ENCODE results near the gene MYL12B.

The MYL12B gene

DNA sequence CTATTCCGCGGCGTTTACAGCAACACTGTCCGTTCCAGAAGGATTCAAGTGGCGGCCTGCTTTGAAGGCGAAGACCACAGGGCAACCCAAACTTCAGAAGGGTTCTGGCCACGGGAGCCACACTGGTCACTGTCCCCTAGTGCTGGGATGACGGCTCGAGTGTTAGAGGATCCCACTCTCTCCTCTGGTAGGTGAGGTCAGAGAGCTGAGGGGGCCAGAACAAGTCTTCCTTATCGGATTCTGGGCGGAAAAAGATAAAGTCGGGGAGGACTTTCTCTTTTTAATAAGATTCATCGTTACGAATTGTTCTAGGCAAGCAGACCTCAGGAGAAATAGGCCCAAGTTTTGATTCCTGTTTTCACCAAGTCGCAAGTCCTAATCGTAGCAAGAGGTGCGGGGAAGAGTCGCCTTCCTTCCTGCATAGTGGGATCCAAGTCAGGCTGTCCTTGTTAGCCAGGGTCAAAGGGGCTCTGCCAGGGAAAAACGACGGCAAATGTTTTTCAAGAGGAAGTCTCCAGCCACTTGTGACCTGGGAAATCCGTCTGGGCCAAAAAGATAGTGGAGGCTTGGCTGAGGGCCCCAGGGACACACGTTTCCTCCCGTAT lies 15.2 kb upstream of the MYL12B start:
- TF ChIP-seq, protein P1, sequence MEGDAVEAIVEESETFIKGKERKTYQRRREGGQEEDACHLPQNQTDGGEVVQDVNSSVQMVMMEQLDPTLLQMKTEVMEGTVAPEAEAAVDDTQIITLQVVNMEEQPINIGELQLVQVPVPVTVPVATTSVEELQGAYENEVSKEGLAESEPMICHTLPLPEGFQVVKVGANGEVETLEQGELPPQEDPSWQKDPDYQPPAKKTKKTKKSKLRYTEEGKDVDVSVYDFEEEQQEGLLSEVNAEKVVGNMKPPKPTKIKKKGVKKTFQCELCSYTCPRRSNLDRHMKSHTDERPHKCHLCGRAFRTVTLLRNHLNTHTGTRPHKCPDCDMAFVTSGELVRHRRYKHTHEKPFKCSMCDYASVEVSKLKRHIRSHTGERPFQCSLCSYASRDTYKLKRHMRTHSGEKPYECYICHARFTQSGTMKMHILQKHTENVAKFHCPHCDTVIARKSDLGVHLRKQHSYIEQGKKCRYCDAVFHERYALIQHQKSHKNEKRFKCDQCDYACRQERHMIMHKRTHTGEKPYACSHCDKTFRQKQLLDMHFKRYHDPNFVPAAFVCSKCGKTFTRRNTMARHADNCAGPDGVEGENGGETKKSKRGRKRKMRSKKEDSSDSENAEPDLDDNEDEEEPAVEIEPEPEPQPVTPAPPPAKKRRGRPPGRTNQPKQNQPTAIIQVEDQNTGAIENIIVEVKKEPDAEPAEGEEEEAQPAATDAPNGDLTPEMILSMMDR (IDR thresholded peaks at IDR 0.05; ENCODE audit: extremely low read depth, insufficient read depth, missing control alignments), result no peak
- no peak for DNase-seq (ENCODE audit: low spot score)
- in situ Hi-C loops (cut with MboI; ENCODE audit: low pct_unique_long_range_greater_than_20kb, low sequenced_read_pairs, unreplicated experiment), result loop anchor here (10.0 kb wide), 3 partner anchors 92 to 312 kb away; no protein-coding TSS in a partner anchor

DNA sequence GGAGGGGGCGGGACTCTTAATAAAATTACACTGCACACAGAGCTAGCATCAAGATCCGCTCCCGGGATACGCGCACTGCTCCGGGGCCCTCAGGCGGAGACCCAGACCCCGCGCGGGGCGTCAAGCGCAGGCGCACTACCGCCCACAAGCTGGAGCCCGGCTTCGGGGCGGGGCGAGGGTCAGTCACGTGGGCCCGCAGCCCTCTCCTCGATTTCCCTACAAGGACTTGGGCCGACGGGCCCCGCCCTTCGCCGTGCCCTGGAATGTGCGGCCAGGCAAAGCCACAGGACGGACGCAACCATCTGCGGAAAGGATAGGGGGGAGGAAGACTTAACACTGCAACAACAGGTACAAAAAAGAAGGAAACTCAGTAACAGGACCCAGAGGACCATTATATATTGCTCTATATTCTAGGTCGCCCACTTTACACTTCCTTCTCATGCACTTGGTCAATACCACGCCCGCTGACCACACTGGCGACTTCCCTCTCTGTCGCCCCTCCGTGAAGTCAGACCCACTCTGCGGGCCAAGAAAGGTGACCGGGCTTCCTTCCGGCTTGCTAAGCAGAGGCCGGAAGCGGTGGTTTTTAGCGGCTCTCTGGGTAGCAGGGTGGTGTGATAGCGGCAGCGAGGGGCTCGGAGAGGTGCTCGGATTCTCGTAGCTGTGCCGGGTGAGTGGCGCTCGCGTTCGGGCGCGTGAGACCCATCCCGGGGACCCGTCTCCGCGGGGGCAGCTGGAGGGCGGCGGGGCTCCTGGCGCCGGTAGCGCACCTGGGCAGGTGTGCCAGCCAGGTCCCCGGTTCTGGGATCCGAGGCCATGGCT lies 14.5 kb upstream of the MYL12B start, which contains the start of gene MYL12A:
Gene MYL12A (plus strand): TSS at position 562 of the 822 bp plus-strand sequence. CDS start 5,447 bp downstream, outside the sequence.
- TF ChIP-seq, protein P1 (IDR thresholded peaks at IDR 0.05; ENCODE audit: extremely low read depth, insufficient read depth, missing control alignments), result no peak
- in situ Hi-C loops (cut with MboI; ENCODE audit: low pct_unique_long_range_greater_than_20kb, low sequenced_read_pairs, unreplicated experiment), result loop anchor here (10.0 kb wide), 3 partner anchors 93 to 313 kb away; no protein-coding TSS in a partner anchor
- DNase-seq (ENCODE audit: low spot score), result peak; percentile 92

GRCh38 chr18:3248062-3248657 lies 13.8 kb upstream of the MYL12B start:
- TF ChIP-seq, protein P1 (IDR thresholded peaks at IDR 0.05; ENCODE audit: extremely low read depth, insufficient read depth, missing control alignments), result no peak
- in situ Hi-C loops (cut with MboI; ENCODE audit: low pct_unique_long_range_greater_than_20kb, low sequenced_read_pairs, unreplicated experiment), result loop anchor here (10.0 kb wide), 3 partner anchors 93 to 313 kb away; no protein-coding TSS in a partner anchor
- no peak for DNase-seq (ENCODE audit: low spot score)

GRCh38 chr18:3248658-3249359 lies 13.1 kb upstream of the MYL12B start:
- TF ChIP-seq, protein P1 (IDR thresholded peaks at IDR 0.05; ENCODE audit: extremely low read depth, insufficient read depth, missing control alignments), result no peak
- DNase-seq (ENCODE audit: low spot score), result no peak
- in situ Hi-C loops (cut with MboI; ENCODE audit: low pct_unique_long_range_greater_than_20kb, low sequenced_read_pairs, unreplicated experiment), result loop anchor here (10.0 kb wide), 3 partner anchors 94 to 314 kb away; no protein-coding TSS in a partner anchor

DNA sequence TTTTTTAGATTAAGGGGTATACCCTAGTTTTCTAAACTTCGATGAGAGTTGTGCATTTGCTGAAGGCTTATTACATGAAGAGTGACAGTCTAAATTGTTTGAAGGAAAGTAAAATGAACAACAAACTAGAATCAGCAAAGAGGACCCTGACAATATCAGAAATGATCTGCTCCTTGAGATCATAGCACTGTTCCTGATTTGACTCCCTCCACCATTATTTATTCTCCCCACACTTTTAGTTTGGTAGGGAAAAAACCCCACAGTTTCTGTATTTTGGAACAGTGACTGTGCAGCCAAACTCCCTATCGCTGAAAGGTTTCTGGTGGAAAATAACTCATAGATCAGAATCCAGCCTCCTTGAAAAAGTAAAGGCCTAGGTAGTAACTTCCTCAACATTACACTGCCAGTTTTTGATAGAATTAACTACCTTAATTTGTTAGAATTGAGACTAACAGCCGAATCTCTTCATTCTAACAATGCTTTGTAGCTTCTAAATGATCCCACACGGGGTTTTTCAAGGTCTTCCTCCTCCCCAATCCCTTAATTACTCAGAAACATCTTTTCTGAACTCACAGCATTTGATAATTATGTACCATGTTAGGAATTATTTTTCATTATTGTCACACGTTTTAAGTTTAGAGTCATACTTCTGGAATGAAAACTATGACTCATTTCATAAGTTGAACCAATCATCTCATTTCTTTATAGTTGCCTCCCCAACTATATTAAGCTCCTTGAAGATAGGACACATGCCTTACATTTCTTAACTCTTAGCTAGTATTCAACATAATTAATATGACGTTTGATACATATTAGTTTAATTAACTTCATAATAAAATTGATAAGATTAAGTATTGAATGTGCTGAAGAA lies 11.5 kb upstream of the MYL12B start:
- no peak for DNase-seq (ENCODE audit: low spot score)
- TF ChIP-seq, protein P1 (IDR thresholded peaks at IDR 0.05; ENCODE audit: extremely low read depth, insufficient read depth, missing control alignments), result no peak
- in situ Hi-C loops (cut with MboI; ENCODE audit: low pct_unique_long_range_greater_than_20kb, low sequenced_read_pairs, unreplicated experiment), result no loop called here

All from GM13977 (cell line).